ENCODE measurements around the gene PPIE. TPM values are rescaled to one million over a fixed set of nuclear protein-coding genes. Genes with fewer than 3 reads are reported as not detected.
A peak's percentile ranks its signal among the peaks of the same experiment; 100 is the strongest.

The PPIE gene
- total and polyA plus RNA-seq, 7 donors: 23.5 to 53.2 (median 34.3) TPM

DNA sequence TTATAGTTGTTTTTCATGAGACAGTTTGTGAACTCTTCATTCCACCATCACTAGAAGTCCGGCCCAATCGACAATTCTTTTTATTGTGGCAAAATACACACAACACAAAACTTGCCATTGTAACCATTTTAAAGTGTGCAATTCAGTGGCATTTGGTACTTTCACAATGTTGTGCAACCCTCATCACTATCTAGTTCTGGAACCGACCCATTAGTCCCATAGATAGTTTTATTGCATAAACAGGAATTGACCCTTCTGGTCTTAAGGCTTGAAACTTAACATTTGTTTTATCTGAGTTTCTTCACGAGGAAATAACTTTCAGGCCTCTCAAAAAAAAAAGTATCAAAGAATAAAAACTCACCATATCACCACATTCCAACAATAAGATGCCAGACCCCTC lies 8.8 kb upstream of the PPIE start:
- WGBS, 3 donors: 56 to 78% (median 75%) methylated on average over 4 of the region's 4 CpGs
- Histone ChIP-seq H3K27me3 (ENCODE audit: insufficient read depth in 3 of 3, low read length in 2 of 3) (peaks cover 0 to 26% (median 5%) of the 10 kb centered on the region in 3 donors), H3K9me3 (no peaks in the 10 kb centered on the region), H3K36me3 (ENCODE audit: insufficient read depth in 1 of 2, low read depth in 1 of 2) (no peaks in the 10 kb centered on the region), H3K4me1 (peaks cover 10% of the 10 kb centered on the region), H3K27ac (no peak overlapping the region), H3K4me3 (no peak overlapping the region)
- DNase-seq (no peak), ATAC-seq (no peak)
- intact Hi-C loops (cut with DNase I): no loop called here
- TF ChIP-seq, protein P1, sequence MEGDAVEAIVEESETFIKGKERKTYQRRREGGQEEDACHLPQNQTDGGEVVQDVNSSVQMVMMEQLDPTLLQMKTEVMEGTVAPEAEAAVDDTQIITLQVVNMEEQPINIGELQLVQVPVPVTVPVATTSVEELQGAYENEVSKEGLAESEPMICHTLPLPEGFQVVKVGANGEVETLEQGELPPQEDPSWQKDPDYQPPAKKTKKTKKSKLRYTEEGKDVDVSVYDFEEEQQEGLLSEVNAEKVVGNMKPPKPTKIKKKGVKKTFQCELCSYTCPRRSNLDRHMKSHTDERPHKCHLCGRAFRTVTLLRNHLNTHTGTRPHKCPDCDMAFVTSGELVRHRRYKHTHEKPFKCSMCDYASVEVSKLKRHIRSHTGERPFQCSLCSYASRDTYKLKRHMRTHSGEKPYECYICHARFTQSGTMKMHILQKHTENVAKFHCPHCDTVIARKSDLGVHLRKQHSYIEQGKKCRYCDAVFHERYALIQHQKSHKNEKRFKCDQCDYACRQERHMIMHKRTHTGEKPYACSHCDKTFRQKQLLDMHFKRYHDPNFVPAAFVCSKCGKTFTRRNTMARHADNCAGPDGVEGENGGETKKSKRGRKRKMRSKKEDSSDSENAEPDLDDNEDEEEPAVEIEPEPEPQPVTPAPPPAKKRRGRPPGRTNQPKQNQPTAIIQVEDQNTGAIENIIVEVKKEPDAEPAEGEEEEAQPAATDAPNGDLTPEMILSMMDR (IDR thresholded peaks at IDR 0.05): no peak

DNA sequence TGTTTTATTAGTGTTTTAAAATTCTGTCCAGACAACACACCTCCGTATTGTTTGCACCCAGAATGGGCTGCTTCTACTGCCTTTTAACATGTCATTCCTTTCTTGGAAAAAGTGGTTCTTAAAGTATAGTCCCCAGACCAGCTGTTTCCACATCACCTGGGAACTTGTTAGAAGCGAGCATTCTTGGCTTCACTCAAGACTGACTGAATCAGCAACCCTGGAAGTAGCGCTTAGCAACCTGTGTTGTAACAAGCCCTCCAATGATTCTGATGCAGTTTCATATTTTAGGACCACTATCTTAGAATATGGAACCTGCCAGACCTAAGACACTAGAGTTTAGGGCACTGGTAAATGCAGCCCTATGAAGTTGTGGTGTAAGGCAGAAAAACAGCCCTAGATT lies 6.0 kb upstream of the PPIE start:
- no peaks in the 10 kb centered on the region for H3K36me3 ChIP-seq (ENCODE audit: insufficient read depth in 1 of 2, low read depth in 1 of 2)
- ATAC-seq (peak; percentile 8 to 44 (median 27)), DNase-seq (no peak)
- WGBS, 3 donors: 57 to 66% (median 64%) methylated on average over 3 of the region's 3 CpGs
- TF ChIP-seq, protein P1 (IDR thresholded peaks at IDR 0.05): no peak
- peak overlapping the region; percentile 58 for H3K27ac ChIP-seq
- peaks cover 10% of the 10 kb centered on the region for H3K4me1 ChIP-seq
- no peaks in the 10 kb centered on the region for H3K9me3 ChIP-seq
- H3K27me3 ChIP-seq (ENCODE audit: insufficient read depth in 3 of 3, low read length in 2 of 3): peaks cover 0 to 19% (median 4%) of the 10 kb centered on the region in 3 donors
- intact Hi-C loops (cut with DNase I): no loop called here
- H3K4me3 ChIP-seq: no peak overlapping the region

DNA sequence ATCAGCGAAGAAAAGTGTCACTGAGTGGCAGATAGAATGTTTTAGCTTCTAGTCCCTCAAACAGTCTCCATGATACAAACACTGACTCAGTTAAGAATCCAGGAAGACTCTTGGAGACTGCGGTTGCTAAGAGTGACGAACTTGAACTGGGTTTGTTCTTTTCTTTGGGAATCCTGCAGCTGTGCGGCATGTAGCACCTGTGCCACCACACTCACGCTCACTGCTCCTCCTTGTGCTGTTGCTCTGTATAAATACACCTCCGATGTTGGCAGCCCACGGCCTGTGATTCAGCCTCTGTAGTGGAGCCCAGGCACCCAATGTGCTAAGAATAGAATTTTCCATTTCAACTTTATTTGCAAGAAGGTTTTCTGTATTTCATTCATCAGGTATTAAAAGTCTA lies 5.5 kb upstream of the PPIE start:
- Histone ChIP-seq H3K9me3 (no peaks in the 10 kb centered on the region), H3K36me3 (ENCODE audit: insufficient read depth in 1 of 2, low read depth in 1 of 2) (no peaks in the 10 kb centered on the region), H3K27ac (peak overlapping the region; percentile 58), H3K4me3 (no peak overlapping the region), H3K4me1 (peaks cover 10% of the 10 kb centered on the region), H3K27me3 (ENCODE audit: insufficient read depth in 3 of 3, low read length in 2 of 3) (peaks cover 0 to 15% (median under 1%) of the 10 kb centered on the region in 3 donors)
- intact Hi-C loops (cut with DNase I): no loop called here
- 37 to 47% (median 45%) methylated on average over 7 of the region's 7 CpGs for WGBS, 3 donors
- peak; percentile 86 to 94 (median 90) for ATAC-seq
- TF ChIP-seq, protein P1 (IDR thresholded peaks at IDR 0.05): no peak
- peak; percentile 30 to 75 for DNase-seq

DNA sequence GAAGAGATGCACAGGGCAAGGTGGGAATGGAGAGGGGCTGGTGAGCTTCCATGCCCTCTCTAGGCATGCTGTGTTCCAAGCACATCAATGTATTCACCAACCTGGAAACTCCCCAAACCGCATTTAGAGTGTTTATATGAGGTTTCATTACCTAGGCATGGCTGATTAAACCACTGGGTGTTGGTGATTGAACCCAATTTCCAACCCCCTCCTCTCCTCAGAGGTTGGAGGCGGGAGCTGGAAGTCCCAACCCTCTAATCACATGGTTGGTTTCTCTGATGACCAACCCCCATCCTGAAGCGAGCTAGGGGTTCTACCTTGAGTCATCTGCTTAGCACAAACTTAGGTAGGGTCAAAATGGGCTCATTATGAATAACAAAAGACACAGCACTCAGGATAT lies 3.0 kb upstream of the PPIE start:
- 77 to 83% (median 80%) methylated on average over 3 of the region's 3 CpGs for WGBS, 3 donors
- Histone ChIP-seq H3K27ac (no peak overlapping the region), H3K36me3 (ENCODE audit: insufficient read depth in 1 of 2, low read depth in 1 of 2) (peaks cover 0 to 10% of the 10 kb centered on the region in 2 donors), H3K9me3 (no peaks in the 10 kb centered on the region), H3K4me3 (no peak overlapping the region), H3K27me3 (ENCODE audit: insufficient read depth in 3 of 3, low read length in 2 of 3) (no peaks in the 10 kb centered on the region), H3K4me1 (peaks cover 22% of the 10 kb centered on the region)
- intact Hi-C loops (cut with DNase I): no loop called here
- no peak for DNase-seq
- TF ChIP-seq, protein P1 (IDR thresholded peaks at IDR 0.05): no peak
- no peak for ATAC-seq

DNA sequence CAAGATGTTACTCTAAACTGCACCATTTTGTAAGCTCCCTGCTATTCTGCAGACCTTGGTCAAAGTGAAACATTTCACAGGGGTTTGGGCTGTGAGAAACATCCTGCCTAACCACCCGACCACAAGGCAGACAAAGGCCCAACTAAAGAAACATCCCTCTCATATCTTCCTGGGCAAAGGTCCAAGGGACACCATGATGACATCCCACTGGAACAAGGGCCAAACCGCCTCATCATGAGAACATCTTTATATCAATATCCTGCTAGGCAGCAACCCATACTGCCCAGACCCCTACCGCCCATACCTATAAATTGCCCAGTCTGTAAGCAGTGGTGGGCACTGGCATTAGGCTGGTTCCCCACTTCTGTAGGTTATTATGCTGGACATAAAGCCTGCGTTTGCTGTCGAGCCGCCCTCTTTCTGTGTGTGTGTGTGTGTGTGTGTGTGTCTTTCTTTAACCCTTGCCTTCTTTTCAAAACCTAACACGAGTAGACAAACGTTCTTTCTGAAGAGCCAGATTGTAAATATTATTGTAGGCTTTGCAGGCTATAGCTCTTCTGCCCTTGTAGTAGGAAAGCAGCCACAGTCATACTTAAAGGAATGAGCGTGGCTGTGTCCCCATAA lies 1.0 kb upstream of the PPIE start:
- no peak overlapping the region for H3K27ac ChIP-seq
- peaks cover 0 to 29% of the 10 kb centered on the region in 2 donors for H3K36me3 ChIP-seq (ENCODE audit: insufficient read depth in 1 of 2, low read depth in 1 of 2)
- TF ChIP-seq, protein P1 (IDR thresholded peaks at IDR 0.05): no peak
- no peaks in the 10 kb centered on the region for H3K27me3 ChIP-seq (ENCODE audit: insufficient read depth in 3 of 3, low read length in 2 of 3)
- H3K9me3 ChIP-seq: no peaks in the 10 kb centered on the region
- H3K4me1 ChIP-seq: peaks cover 22% of the 10 kb centered on the region
- no peak overlapping the region for H3K4me3 ChIP-seq
- intact Hi-C loops (cut with DNase I): no loop called here
- no peak for ATAC-seq
- WGBS, 3 donors: 82 to 86% (median 84%) methylated on average over 9 of the region's 9 CpGs
- DNase-seq: no peak

Measured in psoas muscle (tissue), 8 donors.